HCT116 (cell line): ENCODE results near the gene NPIPA2.
"Not testable (repeated sequence)": the region's sequence is repeated elsewhere in the genome, so short reads cannot be mapped to it uniquely, and the experiment has no call there.

Experiments used
- EZH2 ChIP-seq: fragments of 200-600 bp; sonication (generic); IDR thresholded peaks from 2 replicates; pipeline ENCODE4 v1.6.1; 2017; ENCODE audit warnings: antibody characterized with exemption, mixed run types
- EZH2phosphoT487 ChIP-seq: fragments of 200-600 bp; IDR thresholded peaks from 2 replicates; pipeline ENCODE4 v1.6.1; 2018; ENCODE audit warnings: antibody characterized with exemption, borderline replicate concordance
- JUND ChIP-seq: IDR thresholded peaks from 2 replicates; pipeline ENCODE4 v1.6.1; 2012
- POLR2A ChIP-seq: IDR thresholded peaks from 2 replicates; pipeline ENCODE4 v1.7.0; 2011; ENCODE audit warnings: borderline replicate concordance; ENCODE audit not compliant: insufficient read depth, insufficient read length; ENCODE audit errors: extremely low read depth
- YY1 ChIP-seq: IDR thresholded peaks from 2 replicates; pipeline ENCODE4 v1.6.1; 2011; ENCODE audit warnings: low read length, low read depth, moderate library complexity, mild to moderate bottlenecking; ENCODE audit not compliant: insufficient replicate concordance; ENCODE audit errors: extremely low read depth
- ZNF274 ChIP-seq: fragments of 200-500 bp; sonication (Bioruptor generic); IDR thresholded peaks from 2 replicates; pipeline ENCODE4 v1.6.1; 2014; ENCODE audit warnings: mild to moderate bottlenecking, low read depth, low read length, inconsistent platforms
- TF ChIP-seq, protein P1 (sequence below), 3 experiments: fragments of 200-600 bp in 1 of 3; sonication (generic) in 1 of 3; IDR thresholded peaks in 2 of 3; conservative IDR thresholded peaks in 1 of 3; 2 replicates each; pipeline ENCODE4 v1.5.1; 2012 to 2017; ENCODE audit warnings: low read depth in 2 of 3, low read length in 2 of 3, antibody characterized with exemption in 1 of 3, borderline replicate concordance in 1 of 3, control low read depth in 1 of 3, mild to moderate bottlenecking in 1 of 3, mixed read lengths in 1 of 3, mixed run types in 1 of 3, moderate library complexity in 1 of 3; ENCODE audit not compliant: insufficient read depth in 1 of 3
- TF ChIP-seq, protein P2 (sequence below): IDR thresholded peaks from 2 replicates; pipeline ENCODE4 v1.6.1; 2012; ENCODE audit warnings: low read depth

DNA sequence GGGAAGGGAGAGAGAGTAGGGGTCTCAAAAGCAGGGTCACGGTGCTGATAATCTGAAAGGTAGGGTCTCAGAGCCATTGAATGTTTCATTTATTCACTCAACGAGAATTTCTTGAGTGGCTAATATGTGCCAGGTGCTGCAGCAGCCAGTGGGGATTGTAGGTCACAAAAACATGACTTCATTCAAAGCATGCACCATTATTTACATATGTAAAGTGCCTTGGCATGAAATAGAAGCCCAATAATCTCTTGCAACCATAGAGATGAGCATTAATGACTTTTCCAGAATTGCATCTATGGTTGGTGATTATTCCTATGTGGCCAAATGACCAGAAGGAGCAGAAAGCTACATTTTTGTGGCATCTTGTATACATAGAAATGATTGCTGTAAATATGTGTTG lies 55.2 kb downstream of the NPIPA2 start:
- TF ChIP-seq, protein P1, sequence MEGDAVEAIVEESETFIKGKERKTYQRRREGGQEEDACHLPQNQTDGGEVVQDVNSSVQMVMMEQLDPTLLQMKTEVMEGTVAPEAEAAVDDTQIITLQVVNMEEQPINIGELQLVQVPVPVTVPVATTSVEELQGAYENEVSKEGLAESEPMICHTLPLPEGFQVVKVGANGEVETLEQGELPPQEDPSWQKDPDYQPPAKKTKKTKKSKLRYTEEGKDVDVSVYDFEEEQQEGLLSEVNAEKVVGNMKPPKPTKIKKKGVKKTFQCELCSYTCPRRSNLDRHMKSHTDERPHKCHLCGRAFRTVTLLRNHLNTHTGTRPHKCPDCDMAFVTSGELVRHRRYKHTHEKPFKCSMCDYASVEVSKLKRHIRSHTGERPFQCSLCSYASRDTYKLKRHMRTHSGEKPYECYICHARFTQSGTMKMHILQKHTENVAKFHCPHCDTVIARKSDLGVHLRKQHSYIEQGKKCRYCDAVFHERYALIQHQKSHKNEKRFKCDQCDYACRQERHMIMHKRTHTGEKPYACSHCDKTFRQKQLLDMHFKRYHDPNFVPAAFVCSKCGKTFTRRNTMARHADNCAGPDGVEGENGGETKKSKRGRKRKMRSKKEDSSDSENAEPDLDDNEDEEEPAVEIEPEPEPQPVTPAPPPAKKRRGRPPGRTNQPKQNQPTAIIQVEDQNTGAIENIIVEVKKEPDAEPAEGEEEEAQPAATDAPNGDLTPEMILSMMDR (IDR thresholded peaks at IDR 0.05 in 2 of 3, conservative IDR thresholded peaks at IDR 0.05 in 1 of 3; ENCODE audit: borderline replicate concordance in 1 of 3, insufficient read depth in 1 of 3, low read depth in 2 of 3, low read length in 2 of 3), result not testable (repeated sequence)
- TF ChIP-seq YY1, POLR2A, EZH2phosphoT487, JUND, ZNF274, EZH2: not testable (repeated sequence)
- TF ChIP-seq, protein P2, sequence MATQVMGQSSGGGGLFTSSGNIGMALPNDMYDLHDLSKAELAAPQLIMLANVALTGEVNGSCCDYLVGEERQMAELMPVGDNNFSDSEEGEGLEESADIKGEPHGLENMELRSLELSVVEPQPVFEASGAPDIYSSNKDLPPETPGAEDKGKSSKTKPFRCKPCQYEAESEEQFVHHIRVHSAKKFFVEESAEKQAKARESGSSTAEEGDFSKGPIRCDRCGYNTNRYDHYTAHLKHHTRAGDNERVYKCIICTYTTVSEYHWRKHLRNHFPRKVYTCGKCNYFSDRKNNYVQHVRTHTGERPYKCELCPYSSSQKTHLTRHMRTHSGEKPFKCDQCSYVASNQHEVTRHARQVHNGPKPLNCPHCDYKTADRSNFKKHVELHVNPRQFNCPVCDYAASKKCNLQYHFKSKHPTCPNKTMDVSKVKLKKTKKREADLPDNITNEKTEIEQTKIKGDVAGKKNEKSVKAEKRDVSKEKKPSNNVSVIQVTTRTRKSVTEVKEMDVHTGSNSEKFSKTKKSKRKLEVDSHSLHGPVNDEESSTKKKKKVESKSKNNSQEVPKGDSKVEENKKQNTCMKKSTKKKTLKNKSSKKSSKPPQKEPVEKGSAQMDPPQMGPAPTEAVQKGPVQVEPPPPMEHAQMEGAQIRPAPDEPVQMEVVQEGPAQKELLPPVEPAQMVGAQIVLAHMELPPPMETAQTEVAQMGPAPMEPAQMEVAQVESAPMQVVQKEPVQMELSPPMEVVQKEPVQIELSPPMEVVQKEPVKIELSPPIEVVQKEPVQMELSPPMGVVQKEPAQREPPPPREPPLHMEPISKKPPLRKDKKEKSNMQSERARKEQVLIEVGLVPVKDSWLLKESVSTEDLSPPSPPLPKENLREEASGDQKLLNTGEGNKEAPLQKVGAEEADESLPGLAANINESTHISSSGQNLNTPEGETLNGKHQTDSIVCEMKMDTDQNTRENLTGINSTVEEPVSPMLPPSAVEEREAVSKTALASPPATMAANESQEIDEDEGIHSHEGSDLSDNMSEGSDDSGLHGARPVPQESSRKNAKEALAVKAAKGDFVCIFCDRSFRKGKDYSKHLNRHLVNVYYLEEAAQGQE, result not testable (repeated sequence)
